COLO668 (cell line): ENCODE results near the gene GNPNAT1.
A peak's percentile ranks its signal among the peaks of the same experiment; 100 is the strongest.
"Not testable (repeated sequence)": the region's sequence is repeated elsewhere in the genome, so short reads cannot be mapped to it uniquely, and the experiment has no call there.

Experiments
- DNase-seq: peaks from one replicate; lab custom pipeline; 2025; ENCODE audit not compliant: unreplicated experiment; lab: John Stamatoyannopoulos, UW

The GNPNAT1 gene

GRCh38 chr14:52729925-52730708, 61.3 kb downstream of the GNPNAT1 start, which contains the start of gene STYX:
Gene STYX (plus strand): TSS chr14:52730166. CDS start chr14:52730475, 309 bp downstream.
- DNase-seq: peak; percentile 99

GRCh38 chr14:52729585-52729924, 61.9 kb downstream of the GNPNAT1 start:
- DNase-seq: no peak

- DNase-seq: not testable (repeated sequence)
Observed at GRCh38 chr14:52729035-52729434, 62.4 kb downstream of the GNPNAT1 start.

GRCh38 chr14:52727509-52727908, 63.9 kb downstream of the GNPNAT1 start:
- DNase-seq: not testable (repeated sequence)
